Lower leg skin (tissue), 4 donors: ENCODE data around the gene RPS3A. TPM values are rescaled to one million over a fixed set of nuclear protein-coding genes. Genes with fewer than 3 reads are reported as not detected.
"Not testable (repeated sequence)": the region's sequence is repeated elsewhere in the genome, so short reads cannot be mapped to it uniquely, and the experiment has no call there.

Experiments
- DNase-seq, 2 donors: peaks; one replicate each; pipeline ENCODE4 v3.0.0-alpha.2; 2019; ENCODE audit warnings: low spot score in 2 of 2
- H3K4me3 ChIP-seq: fragments of 200-600 bp; sonication (generic); 2 replicates; pipeline ENCODE4 v1.5.1; 2017; ENCODE audit warnings: mild to moderate bottlenecking, low read depth; ENCODE audit not compliant: poor library complexity, severe bottlenecking
- CTCF ChIP-seq, 3 donors: fragments of 450-650 bp; IDR thresholded peaks; one replicate each; pipeline ENCODE4 v1.5.1; 2016; ENCODE audit warnings: antibody characterized with exemption in 3 of 3, mild to moderate bottlenecking in 3 of 3, moderate library complexity in 2 of 3
- POLR2A ChIP-seq, 2 donors: fragments of 450-650 bp; IDR thresholded peaks; one replicate each; pipeline ENCODE4 v1.6.1; 2016 to 2017; ENCODE audit warnings: antibody characterized with exemption in 2 of 2, mild to moderate bottlenecking in 1 of 2, moderate library complexity in 1 of 2
- WGBS, 2 donors: methylation state at CpG; one replicate each; pipeline ENCODE4 v1.1.5; 2018; 5-methylcytosine and 5-hydroxymethylcytosine counted together
- intact Hi-C: fragments of 100-400 bp; cut with DNase I; formaldehyde crosslinking; loops from one replicate; pipeline ENCODE4 v1.15.0; 2023; ENCODE audit warnings: low total_unique reads
- total RNA-seq, 4 donors: library from RNA; depleted of rRNA; stranded (reverse); fragments of >200 nt; gene quantifications; one replicate each; pipeline ENCODE4 v1.1.0, GENCODE V29; 2016

RPS3A gene
- total RNA-seq, 4 donors from 2014 or later, result 2,776 to 4,436 (median 3,829) TPM

DNA sequence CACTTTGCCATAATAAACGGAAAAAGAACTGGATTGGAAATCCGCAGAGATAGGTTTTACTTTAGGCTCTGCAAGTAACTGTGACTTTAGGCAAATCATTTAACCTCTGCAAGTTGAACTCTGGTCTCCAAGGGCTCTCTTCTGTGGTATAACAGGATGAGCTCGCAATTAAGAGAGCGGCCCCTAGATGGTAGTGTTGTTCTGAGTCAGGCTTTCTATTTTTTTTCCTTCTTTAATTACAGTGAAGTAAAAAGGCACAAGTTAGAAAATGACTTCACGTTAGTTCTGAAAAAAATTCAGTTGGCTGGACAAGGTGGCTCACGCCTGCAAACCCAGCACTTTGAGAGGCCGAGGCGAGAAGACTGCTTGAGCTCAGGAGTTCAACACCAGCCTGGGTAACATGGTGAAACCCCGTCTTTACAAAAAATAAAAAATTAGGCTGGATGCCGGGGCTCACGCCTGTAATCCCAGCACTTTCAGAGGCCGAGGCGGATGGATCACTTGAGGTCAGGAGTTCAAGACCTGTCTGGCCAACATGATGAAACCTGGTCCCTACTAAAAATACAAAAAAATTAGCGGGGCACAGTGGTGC, 18.0 kb downstream of the RPS3A start:
- WGBS, 2 donors, result 41 to 43% methylated on average over 13 to 14 of the region's 14 CpGs
- DNase-seq, result peak in 1 of 2 donors; percentile 58
- H3K4me3 ChIP-seq, result no peak overlapping the region
- intact Hi-C loops, result no loop called here
- TF ChIP-seq POLR2A (IDR thresholded peaks at IDR 0.05), result no peak
- TF ChIP-seq CTCF (IDR thresholded peaks at IDR 0.05), result peak in 1 of 3 donors; percentile 34

DNA sequence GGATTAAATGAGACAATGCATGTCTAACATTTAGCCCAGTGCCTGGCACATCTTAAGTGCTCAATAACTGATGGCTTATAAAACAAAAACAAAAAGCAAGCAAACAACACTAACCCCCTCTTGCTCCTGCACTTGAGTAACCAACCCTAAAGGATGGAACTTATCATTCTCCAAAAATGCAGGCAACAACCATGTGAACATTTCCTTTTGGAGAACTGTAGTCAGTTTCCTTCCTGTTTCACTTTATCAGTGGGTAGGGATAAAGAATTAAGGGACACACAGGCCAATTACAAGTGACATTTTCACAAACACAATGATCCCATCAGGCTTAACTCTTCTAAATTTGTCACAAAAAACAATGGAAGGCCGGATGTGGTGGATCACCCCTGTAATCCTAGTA, 30.4 kb downstream of the RPS3A start:
- TF ChIP-seq CTCF (IDR thresholded peaks at IDR 0.05), result no peak
- no peak for TF ChIP-seq POLR2A (IDR thresholded peaks at IDR 0.05)
- WGBS, 2 donors, result 84 to 96% methylated on average over 1 of the region's 1 CpG
- no peak for DNase-seq
- H3K4me3 ChIP-seq, result no peak overlapping the region
- intact Hi-C loops, result no loop called here

- no peak overlapping the region for H3K4me3 ChIP-seq
- WGBS, 2 donors, result 92% methylated on average over 5 of the region's 5 CpGs
- intact Hi-C loops, result no loop called here
- TF ChIP-seq CTCF (IDR thresholded peaks at IDR 0.05), result no peak
- TF ChIP-seq POLR2A (IDR thresholded peaks at IDR 0.05), result no peak
- DNase-seq, result no peak
Measured at GRCh38 chr4:151133311-151133710, 33.9 kb downstream of the RPS3A start.

- intact Hi-C loops, result not testable (repeated sequence)
- WGBS, 2 donors, result 92 to 96% methylated on average over 3 of the region's 3 CpGs
Measured at GRCh38 chr4:151136048-151136447, 36.6 kb downstream of the RPS3A start.

GRCh38 chr4:151139814-151140213, 40.4 kb downstream of the RPS3A start:
- intact Hi-C loops, result no loop called here
- WGBS, 2 donors, result 93 to 100% methylated on average over 1 of the region's 1 CpG
- no peak for DNase-seq
- no peak overlapping the region for H3K4me3 ChIP-seq
- TF ChIP-seq CTCF (IDR thresholded peaks at IDR 0.05), result no peak
- TF ChIP-seq POLR2A (IDR thresholded peaks at IDR 0.05), result no peak

More at GRCh38 chr4:151136048-151136447, 36.6 kb downstream of the RPS3A start:
- not testable (repeated sequence) for H3K4me3 ChIP-seq, DNase-seq

GRCh38 chr4:151142758-151143157, 43.3 kb downstream of the RPS3A start:
- no peak for TF ChIP-seq CTCF (IDR thresholded peaks at IDR 0.05)
- no peak for TF ChIP-seq POLR2A (IDR thresholded peaks at IDR 0.05)
- intact Hi-C loops, result no loop called here
- H3K4me3 ChIP-seq, result no peak overlapping the region
- no peak for DNase-seq
- WGBS, 2 donors, result 100% methylated on average over 1 of the region's 1 CpG
